Thyroid gland (tissue), 4 donors: ENCODE results near the gene PARP16.

Source experiments
- POLR2A ChIP-seq, 2 donors: fragments of 450-650 bp; IDR thresholded peaks; one replicate each; pipeline ENCODE4 v1.6.1; 2017; ENCODE audit warnings: antibody characterized with exemption in 2 of 2, mild to moderate bottlenecking in 2 of 2, moderate library complexity in 1 of 2
- TF ChIP-seq, protein P1 (sequence below), 6 experiments: fragments of 200-600 bp in 3 of 6; fragments of 450-650 bp in 3 of 6; sonication (generic) in 3 of 6; IDR thresholded peaks; one replicate each; pipeline ENCODE4 v1.5.1; 2016 to 2019; ENCODE audit warnings: antibody characterized with exemption in 6 of 6, mild to moderate bottlenecking in 2 of 6, inconsistent platforms in 1 of 6, moderate library complexity in 1 of 6

DNA sequence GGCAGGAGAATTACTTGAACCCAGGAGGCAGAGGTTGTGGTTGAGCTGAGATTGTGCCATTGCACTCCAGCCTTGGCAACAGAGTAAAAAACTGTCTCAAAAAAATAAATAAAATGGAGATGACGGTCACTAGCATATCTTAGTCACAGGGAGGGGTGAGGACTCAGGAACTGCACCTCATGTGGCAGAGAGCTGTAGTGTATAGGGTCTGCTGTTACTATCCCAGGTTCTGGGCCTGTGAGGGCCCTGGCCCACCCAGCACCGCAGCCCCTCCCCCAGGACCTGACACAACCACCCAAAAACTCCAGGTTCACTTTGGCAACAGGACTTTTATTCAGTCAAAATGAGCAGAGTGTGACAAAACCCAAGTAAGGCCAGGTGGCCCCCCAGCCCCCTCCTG, 40.1 kb upstream of the PARP16 start:
- TF ChIP-seq, protein P1, sequence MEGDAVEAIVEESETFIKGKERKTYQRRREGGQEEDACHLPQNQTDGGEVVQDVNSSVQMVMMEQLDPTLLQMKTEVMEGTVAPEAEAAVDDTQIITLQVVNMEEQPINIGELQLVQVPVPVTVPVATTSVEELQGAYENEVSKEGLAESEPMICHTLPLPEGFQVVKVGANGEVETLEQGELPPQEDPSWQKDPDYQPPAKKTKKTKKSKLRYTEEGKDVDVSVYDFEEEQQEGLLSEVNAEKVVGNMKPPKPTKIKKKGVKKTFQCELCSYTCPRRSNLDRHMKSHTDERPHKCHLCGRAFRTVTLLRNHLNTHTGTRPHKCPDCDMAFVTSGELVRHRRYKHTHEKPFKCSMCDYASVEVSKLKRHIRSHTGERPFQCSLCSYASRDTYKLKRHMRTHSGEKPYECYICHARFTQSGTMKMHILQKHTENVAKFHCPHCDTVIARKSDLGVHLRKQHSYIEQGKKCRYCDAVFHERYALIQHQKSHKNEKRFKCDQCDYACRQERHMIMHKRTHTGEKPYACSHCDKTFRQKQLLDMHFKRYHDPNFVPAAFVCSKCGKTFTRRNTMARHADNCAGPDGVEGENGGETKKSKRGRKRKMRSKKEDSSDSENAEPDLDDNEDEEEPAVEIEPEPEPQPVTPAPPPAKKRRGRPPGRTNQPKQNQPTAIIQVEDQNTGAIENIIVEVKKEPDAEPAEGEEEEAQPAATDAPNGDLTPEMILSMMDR (IDR thresholded peaks at IDR 0.05) = no peak
- TF ChIP-seq POLR2A (IDR thresholded peaks at IDR 0.05) = no peak
